Measurements from ENCODE around the gene SLC26A5. TPM values are rescaled to one million over a fixed set of nuclear protein-coding genes. Genes with fewer than 3 reads are reported as not detected.

Gene SLC26A5
- total and polyA plus RNA-seq, 10 of the 15 experiments (the other 5 are each of a cell fraction or from before 2014, with no cell fraction given) = 0.03 TPM; not detected in 9

GRCh38 chr7:103391150-103391549 lies 54.9 kb downstream of the SLC26A5 start (continued):
- TF ChIP-seq SP1 (IDR thresholded peaks at IDR 0.05; ENCODE audit: low read depth, low read length) = no peak

GRCh38 chr7:103389263-103389662 lies 56.7 kb downstream of the SLC26A5 start:
- H3K36me3 ChIP-seq (ENCODE audit: control insufficient read depth in 2 of 2, insufficient read depth in 2 of 2, low read length in 1 of 2) = no peaks in the 10 kb centered on the region
- H2AFZ ChIP-seq (ENCODE audit: control insufficient read depth, low read depth, low read length) = no peak overlapping the region
- H3K27ac ChIP-seq (ENCODE audit: control insufficient read depth, insufficient read depth) = no peak overlapping the region
- in situ Hi-C loops (cut with MboI) = no loop called here
- DNase-seq (ENCODE audit: low read depth, low spot score) (no peak), FAIRE-seq (no peak), ATAC-seq (no peak)
- RAD21 ChIA-PET (ENCODE audit: unreplicated experiment) = no interaction called here
- intact Hi-C loops (cut with micrococcal nuclease; ENCODE audit: unreplicated experiment) = no loop called here
- WGBS (ENCODE audit: insufficient coverage, insufficient replicate concordance, low lambda C conversion rate, missing lambda C conversion rate) = 51% methylated on average over 3 of the region's 3 CpGs
- TF ChIP-seq ZNF24 (IDR thresholded peaks at IDR 0.05) = no peak
- no peak for TF ChIP-seq RUNX3 (IDR thresholded peaks at IDR 0.05; ENCODE audit: low read length)
- TF ChIP-seq ZBED1 (IDR thresholded peaks at IDR 0.05; ENCODE audit: borderline replicate concordance) = no peak
- TF ChIP-seq ASH2L (IDR thresholded peaks at IDR 0.05; ENCODE audit: borderline replicate concordance, low read depth) = no peak
- TF ChIP-seq PBX3 (IDR thresholded peaks at IDR 0.05; ENCODE audit: insufficient replicate concordance, low read depth, low read length) = no peak
- no peak for TF ChIP-seq TARDBP (IDR thresholded peaks at IDR 0.05; ENCODE audit: borderline replicate concordance)
- no peak for TF ChIP-seq TCF12 (IDR thresholded peaks at IDR 0.05; ENCODE audit: low read depth, low read length)
- no peak for TF ChIP-seq CHD1 (IDR thresholded peaks at IDR 0.05; ENCODE audit: low read depth, low read length)
- no peak for TF ChIP-seq FOXM1 (IDR thresholded peaks at IDR 0.05; ENCODE audit: low read depth, low read length)
- TF ChIP-seq RCOR1 (conservative IDR thresholded peaks at IDR 0.05; ENCODE audit: low read depth, low read length) = no peak
- TF ChIP-seq CTCF (IDR thresholded peaks at IDR 0.05 in 2 of 3, conservative IDR thresholded peaks at IDR 0.05 in 1 of 3; ENCODE audit: control insufficient read depth in 2 of 3, extremely low read depth in 1 of 3, insufficient read depth in 1 of 3, low read depth in 3 of 3, low read length in 3 of 3) = no peak
- TF ChIP-seq MEF2A (IDR thresholded peaks at IDR 0.05; ENCODE audit: insufficient read depth, low read depth, low read length) = no peak
- no peak for TF ChIP-seq SP1 (IDR thresholded peaks at IDR 0.05; ENCODE audit: low read depth, low read length)
- no peak for TF ChIP-seq BACH1 (IDR thresholded peaks at IDR 0.05; ENCODE audit: borderline replicate concordance)
- POLR2A ChIA-PET = no interaction called here
- no peaks in the 10 kb centered on the region for H3K9me3 ChIP-seq (replicated peaks; ENCODE audit: control insufficient read depth, insufficient read depth, low read length)
- SMC1A ChIA-PET (ENCODE audit: uncharacterized antibody, unreplicated experiment) = no interaction called here
- no peak overlapping the region for H3K4me3 ChIP-seq
- no peak overlapping the region for H3K4me2 ChIP-seq (ENCODE audit: control insufficient read depth, insufficient read depth)
- no peaks in the 10 kb centered on the region for H3K4me1 ChIP-seq (ENCODE audit: control insufficient read depth, insufficient read depth, low read length)
- no peaks in the 10 kb centered on the region for H3K79me2 ChIP-seq (ENCODE audit: control insufficient read depth, insufficient read depth, low read length)
- BruUV-seq (replicated peaks) = no TSS peak
- H4K20me1 ChIP-seq (ENCODE audit: control insufficient read depth, insufficient read depth) = no peaks in the 10 kb centered on the region
- CTCF ChIA-PET = interaction anchor here (1.0 kb wide), 1 partner anchor 17 kb away, joined by 3 read pairs; no protein-coding TSS in a partner anchor
- no peaks in the 10 kb centered on the region for H3K27me3 ChIP-seq (replicated peaks in 1 of 2; ENCODE audit: control insufficient read depth in 2 of 2, insufficient read depth in 2 of 2, low read length in 1 of 2)
- H3K9ac ChIP-seq (ENCODE audit: control insufficient read depth, insufficient read depth, low read length) = no peak overlapping the region

All from GM12878 (cell line).